ENCODE results near the gene AHRR. TPM values are rescaled to one million over a fixed set of nuclear protein-coding genes. Genes with fewer than 3 reads are reported as not detected.
"Not testable (repeated sequence)": the region's sequence is repeated elsewhere in the genome, so short reads cannot be mapped to it uniquely, and the experiment has no call there.

The AHRR gene
- total RNA-seq, 1 experiment from 2014 or later, result 21.4 TPM

GRCh38 chr5:394671-395155 is 73.2 kb downstream of the AHRR start:
- in situ Hi-C loops (cut with HindIII; ENCODE audit: low pct_unique_long_range_greater_than_20kb, low sequenced_read_pairs), result no loop called here

GRCh38 chr5:395156-395920 is 73.8 kb downstream of the AHRR start:
- DNase-seq (ENCODE audit: low read depth, low spot score), result no peak
- in situ Hi-C loops (cut with HindIII; ENCODE audit: low pct_unique_long_range_greater_than_20kb, low sequenced_read_pairs), result no loop called here

More at GRCh38 chr5:394671-395155, 73.2 kb downstream of the AHRR start:
- DNase-seq (ENCODE audit: low read depth, low spot score), result no peak

GRCh38 chr5:395921-396530 is 74.5 kb downstream of the AHRR start:
- in situ Hi-C loops (cut with HindIII; ENCODE audit: low pct_unique_long_range_greater_than_20kb, low sequenced_read_pairs), result no loop called here
- DNase-seq (ENCODE audit: low read depth, low spot score), result no peak

GRCh38 chr5:396531-396961 is 75.0 kb downstream of the AHRR start:
- no peak for DNase-seq (ENCODE audit: low read depth, low spot score)
- in situ Hi-C loops (cut with HindIII; ENCODE audit: low pct_unique_long_range_greater_than_20kb, low sequenced_read_pairs), result no loop called here

- DNase-seq (ENCODE audit: low read depth, low spot score); in situ Hi-C loops (cut with HindIII; ENCODE audit: low pct_unique_long_range_greater_than_20kb, low sequenced_read_pairs): not testable (repeated sequence)
Measured at GRCh38 chr5:398141-398474, 76.6 kb downstream of the AHRR start.

GRCh38 chr5:398475-399295 is 77.2 kb downstream of the AHRR start:
- no peak for DNase-seq (ENCODE audit: low read depth, low spot score)
- in situ Hi-C loops (cut with HindIII; ENCODE audit: low pct_unique_long_range_greater_than_20kb, low sequenced_read_pairs), result no loop called here

GRCh38 chr5:399296-400281 is 78.1 kb downstream of the AHRR start:
- DNase-seq (ENCODE audit: low read depth, low spot score), result peak; percentile 85
- in situ Hi-C loops (cut with HindIII; ENCODE audit: low pct_unique_long_range_greater_than_20kb, low sequenced_read_pairs), result no loop called here

GRCh38 chr5:400282-401145 is 79.0 kb downstream of the AHRR start:
- no peak for DNase-seq (ENCODE audit: low read depth, low spot score)
- in situ Hi-C loops (cut with HindIII; ENCODE audit: low pct_unique_long_range_greater_than_20kb, low sequenced_read_pairs), result no loop called here

- in situ Hi-C loops (cut with HindIII; ENCODE audit: low pct_unique_long_range_greater_than_20kb, low sequenced_read_pairs), result no loop called here
- no peak for DNase-seq (ENCODE audit: low read depth, low spot score)
Measured at GRCh38 chr5:401146-402034, 79.9 kb downstream of the AHRR start.

- in situ Hi-C loops (cut with HindIII; ENCODE audit: low pct_unique_long_range_greater_than_20kb, low sequenced_read_pairs), result not testable (repeated sequence)
Measured at GRCh38 chr5:402219-402614, 80.7 kb downstream of the AHRR start.

GRCh38 chr5:402615-403359 is 81.3 kb downstream of the AHRR start:
- DNase-seq (ENCODE audit: low read depth, low spot score), result no peak
- in situ Hi-C loops (cut with HindIII; ENCODE audit: low pct_unique_long_range_greater_than_20kb, low sequenced_read_pairs), result no loop called here

More at GRCh38 chr5:402219-402614, 80.7 kb downstream of the AHRR start:
- DNase-seq (ENCODE audit: low read depth, low spot score), result not testable (repeated sequence)

GRCh38 chr5:403995-404394 is 82.5 kb downstream of the AHRR start:
- in situ Hi-C loops (cut with HindIII; ENCODE audit: low pct_unique_long_range_greater_than_20kb, low sequenced_read_pairs), result no loop called here

GRCh38 chr5:404666-405241 is 83.2 kb downstream of the AHRR start:
- no peak for DNase-seq (ENCODE audit: low read depth, low spot score)
- in situ Hi-C loops (cut with HindIII; ENCODE audit: low pct_unique_long_range_greater_than_20kb, low sequenced_read_pairs), result no loop called here

More at GRCh38 chr5:403995-404394, 82.5 kb downstream of the AHRR start:
- no peak for DNase-seq (ENCODE audit: low read depth, low spot score)

- no peak for DNase-seq (ENCODE audit: low read depth, low spot score)
- in situ Hi-C loops (cut with HindIII; ENCODE audit: low pct_unique_long_range_greater_than_20kb, low sequenced_read_pairs), result no loop called here
Measured at GRCh38 chr5:405421-405820, 83.9 kb downstream of the AHRR start.
